ENCODE measurements around the gene EIF2B4.

EIF2B4 gene

DNA sequence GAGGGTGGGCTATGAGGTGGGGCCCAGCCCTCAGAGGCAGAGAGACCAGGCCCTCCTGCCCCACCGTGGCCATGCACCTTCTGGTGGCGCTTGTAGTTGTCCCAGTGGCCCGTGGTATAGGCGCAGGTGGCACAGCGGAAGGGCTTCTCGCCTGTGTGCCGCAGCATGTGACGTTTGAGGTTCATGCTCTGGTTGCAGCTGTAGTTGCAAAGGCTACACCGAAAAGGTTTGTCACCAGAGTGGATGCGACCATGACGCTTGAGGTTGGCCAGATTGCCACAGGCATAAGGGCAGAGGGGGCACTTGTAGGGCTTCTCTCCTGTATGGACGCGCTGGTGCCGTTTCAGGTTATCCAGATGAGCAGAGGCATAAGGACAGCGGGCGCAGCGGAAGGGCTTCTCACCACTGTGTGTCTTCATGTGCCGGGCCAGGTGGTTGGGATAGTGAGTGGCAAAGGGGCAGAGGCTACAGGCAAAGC, 7.5 kb upstream of the EIF2B4 start:
- DNase-seq (ENCODE audit: low read depth), result no peak
- no peak overlapping the region for H3K4me3 ChIP-seq (ENCODE audit: control insufficient read depth, low read depth, low read length)
- TF ChIP-seq, protein P1, sequence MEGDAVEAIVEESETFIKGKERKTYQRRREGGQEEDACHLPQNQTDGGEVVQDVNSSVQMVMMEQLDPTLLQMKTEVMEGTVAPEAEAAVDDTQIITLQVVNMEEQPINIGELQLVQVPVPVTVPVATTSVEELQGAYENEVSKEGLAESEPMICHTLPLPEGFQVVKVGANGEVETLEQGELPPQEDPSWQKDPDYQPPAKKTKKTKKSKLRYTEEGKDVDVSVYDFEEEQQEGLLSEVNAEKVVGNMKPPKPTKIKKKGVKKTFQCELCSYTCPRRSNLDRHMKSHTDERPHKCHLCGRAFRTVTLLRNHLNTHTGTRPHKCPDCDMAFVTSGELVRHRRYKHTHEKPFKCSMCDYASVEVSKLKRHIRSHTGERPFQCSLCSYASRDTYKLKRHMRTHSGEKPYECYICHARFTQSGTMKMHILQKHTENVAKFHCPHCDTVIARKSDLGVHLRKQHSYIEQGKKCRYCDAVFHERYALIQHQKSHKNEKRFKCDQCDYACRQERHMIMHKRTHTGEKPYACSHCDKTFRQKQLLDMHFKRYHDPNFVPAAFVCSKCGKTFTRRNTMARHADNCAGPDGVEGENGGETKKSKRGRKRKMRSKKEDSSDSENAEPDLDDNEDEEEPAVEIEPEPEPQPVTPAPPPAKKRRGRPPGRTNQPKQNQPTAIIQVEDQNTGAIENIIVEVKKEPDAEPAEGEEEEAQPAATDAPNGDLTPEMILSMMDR (IDR thresholded peaks at IDR 0.05; ENCODE audit: control insufficient read depth, insufficient read depth, low read depth, low read length, missing control alignments), result no peak

DNA sequence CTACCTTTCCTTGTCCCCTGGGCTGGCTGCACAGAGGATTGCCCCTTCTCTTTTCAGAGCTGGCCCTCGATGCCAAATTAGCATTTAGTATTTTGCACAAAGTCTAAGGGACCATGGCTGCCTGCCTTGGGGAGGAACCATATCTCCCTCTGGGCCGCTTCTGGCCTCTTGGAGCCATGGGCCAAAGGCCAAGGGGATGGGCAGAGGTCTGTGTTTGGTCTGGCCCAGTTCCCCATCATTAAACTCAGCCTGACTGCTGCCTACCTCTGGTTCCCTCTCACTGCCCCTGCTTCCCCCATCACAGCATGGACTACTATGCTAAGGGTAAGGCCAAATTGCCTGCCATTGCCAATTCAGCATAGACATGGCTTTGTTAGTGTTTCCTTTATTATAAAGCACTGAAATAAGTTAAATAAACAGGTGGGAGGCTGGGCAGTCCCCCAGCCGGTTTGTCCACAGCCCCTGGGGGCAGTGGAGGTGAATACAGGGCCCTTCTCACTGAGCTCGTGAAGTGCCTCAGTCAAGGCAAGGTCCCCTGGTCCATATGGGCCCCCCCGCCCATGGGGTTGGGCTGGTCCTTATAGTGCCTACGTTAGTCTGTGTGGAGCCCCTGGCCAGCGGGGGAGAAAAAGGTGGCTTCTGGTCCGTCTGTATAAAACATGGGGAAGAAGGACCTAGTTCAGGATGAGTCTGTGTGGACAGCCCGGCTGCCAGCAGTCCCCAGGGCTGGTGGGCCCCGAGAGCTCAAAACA, 6.9 kb upstream of the EIF2B4 start:
- TF ChIP-seq, protein P1 (IDR thresholded peaks at IDR 0.05; ENCODE audit: control insufficient read depth, insufficient read depth, low read depth, low read length, missing control alignments), result no peak
- no peak overlapping the region for H3K4me3 ChIP-seq (ENCODE audit: control insufficient read depth, low read depth, low read length)
- DNase-seq (ENCODE audit: low read depth), result no peak

DNA sequence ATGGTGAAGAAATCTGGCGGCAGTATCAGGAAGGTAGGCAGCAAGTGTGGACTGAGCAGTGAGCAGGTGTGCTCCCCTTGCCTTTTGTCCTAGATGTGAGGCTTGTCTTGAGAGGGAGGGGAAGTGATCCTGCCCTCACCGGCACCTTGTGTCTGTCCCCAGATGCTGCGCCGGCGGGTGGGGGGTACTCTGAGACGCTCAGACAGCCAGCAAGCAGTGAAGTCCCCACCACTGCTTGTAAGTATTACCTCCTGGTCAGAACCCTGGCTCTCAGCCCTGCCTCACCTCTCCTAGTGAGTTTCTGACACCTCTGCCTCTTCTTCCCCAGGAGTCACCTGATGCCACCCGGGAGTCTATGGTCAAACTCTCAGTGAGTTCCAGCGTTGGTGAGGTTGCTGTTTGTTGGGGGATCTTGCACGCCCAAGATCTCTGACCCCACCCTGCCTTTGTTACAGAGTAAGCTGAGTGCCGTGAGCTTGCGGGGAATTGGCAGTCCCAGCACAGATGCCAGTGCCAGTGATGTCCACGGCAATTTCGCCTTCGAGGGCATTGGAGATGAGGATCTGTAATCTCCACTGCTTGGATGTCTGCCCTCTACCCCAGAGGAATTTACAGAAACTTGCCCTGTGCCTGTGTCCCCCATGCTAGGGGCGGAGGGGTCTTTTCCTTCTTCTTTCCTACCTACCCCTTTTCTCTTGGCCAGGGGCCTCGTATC, 6.2 kb upstream of the EIF2B4 start:
- no peak for DNase-seq (ENCODE audit: low read depth)
- no peak overlapping the region for H3K4me3 ChIP-seq (ENCODE audit: control insufficient read depth, low read depth, low read length)
- TF ChIP-seq, protein P1 (IDR thresholded peaks at IDR 0.05; ENCODE audit: control insufficient read depth, insufficient read depth, low read depth, low read length, missing control alignments), result no peak

DNA sequence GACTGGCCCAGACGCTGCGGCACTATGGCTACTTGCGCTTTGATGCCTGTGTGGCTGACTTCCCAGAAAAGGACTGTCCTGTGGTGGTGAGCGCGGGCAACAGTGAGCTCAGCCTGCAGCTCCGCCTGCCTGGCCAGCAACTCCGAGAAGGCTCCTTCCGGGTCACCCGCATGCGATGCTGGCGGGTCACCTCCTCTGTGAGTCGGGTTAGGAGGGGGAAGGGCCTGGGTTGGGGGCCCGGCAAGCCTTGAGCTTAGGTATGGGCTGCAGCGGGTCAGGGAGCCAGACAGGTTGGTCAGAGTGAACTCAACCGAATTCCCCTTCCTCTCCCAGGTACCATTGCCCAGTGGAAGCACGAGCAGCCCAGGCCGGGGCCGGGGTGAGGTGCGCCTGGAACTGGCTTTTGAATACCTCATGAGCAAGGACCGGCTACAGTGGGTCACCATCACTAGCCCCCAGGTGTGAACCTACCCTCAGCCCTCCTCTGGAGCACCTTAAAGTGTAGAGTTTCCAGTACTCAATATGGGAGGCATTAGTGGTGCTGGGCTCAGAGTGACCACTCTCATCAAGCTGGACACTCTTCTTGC, 5.5 kb upstream of the EIF2B4 start:
- DNase-seq (ENCODE audit: low read depth), result no peak
- H3K4me3 ChIP-seq (ENCODE audit: control insufficient read depth, low read depth, low read length), result no peak overlapping the region
- TF ChIP-seq, protein P1 (IDR thresholded peaks at IDR 0.05; ENCODE audit: control insufficient read depth, insufficient read depth, low read depth, low read length, missing control alignments), result no peak

DNA sequence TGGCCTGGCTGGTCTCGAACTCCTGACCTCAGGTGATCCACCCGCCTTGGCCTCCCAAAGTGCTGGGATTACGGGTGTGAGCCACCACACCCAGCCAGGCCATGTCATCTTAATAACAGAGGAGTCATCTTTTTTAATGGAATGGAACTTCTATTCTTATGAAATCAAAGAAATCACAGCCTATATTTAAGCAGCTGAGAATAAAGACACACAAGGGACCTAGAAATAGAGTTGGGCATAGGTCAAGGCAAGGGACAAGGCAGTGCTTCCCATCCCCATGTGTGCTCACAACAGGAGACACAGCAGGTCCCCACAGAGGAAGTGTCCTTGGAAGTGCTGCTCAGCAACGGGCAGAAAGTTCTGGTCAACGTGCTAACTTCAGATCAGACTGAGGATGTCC, 3.4 kb upstream of the EIF2B4 start:
- DNase-seq (ENCODE audit: low read depth), result no peak
- TF ChIP-seq, protein P1 (IDR thresholded peaks at IDR 0.05; ENCODE audit: control insufficient read depth, insufficient read depth, low read depth, low read length, missing control alignments), result no peak
- no peak overlapping the region for H3K4me3 ChIP-seq (ENCODE audit: control insufficient read depth, low read depth, low read length)

DNA sequence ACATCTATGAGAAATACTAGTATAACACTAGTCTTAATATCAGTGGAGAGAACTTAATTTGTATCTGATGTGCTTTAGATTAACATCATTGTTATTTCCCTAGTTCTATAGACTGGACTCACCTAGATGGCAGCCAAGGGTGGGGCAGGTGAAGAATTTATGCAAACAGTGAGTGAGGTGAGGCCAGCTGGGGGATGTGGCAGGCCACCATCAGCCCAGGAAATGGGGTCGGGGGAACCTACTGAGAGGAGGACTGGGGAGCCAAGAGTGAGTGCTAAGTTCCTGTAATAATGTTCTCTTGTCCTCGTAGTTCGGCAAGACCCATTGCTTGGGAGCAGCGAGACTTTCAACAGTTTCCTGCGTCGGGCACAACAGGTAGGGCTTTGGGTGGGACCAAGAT, 2.8 kb upstream of the EIF2B4 start:
- TF ChIP-seq, protein P1 (IDR thresholded peaks at IDR 0.05; ENCODE audit: control insufficient read depth, insufficient read depth, low read depth, low read length, missing control alignments), result no peak
- H3K4me3 ChIP-seq (ENCODE audit: control insufficient read depth, low read depth, low read length), result no peak overlapping the region
- DNase-seq (ENCODE audit: low read depth), result no peak
